Measurements from ENCODE around the gene UBASH3B.

DNA sequence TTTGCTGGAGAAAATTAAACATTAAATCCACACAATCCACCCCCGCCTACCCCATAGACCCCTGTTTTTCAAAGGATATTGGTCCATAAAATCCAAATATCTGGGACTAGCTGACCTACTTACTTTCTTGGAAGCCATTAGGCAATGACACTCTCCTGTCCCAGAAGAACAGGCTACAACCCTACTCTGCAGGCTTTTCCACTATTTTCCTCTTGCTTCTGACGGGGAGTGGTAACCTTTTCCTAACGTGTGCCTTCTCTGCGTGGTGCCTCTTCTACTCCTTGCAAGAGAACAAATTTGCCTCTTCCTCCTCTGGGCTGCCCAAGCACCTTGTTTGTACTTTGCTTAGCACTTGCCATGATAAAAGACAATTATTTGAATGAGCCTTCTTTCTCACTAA is 51.6 kb downstream of the UBASH3B start:
- TF ChIP-seq, protein P1, sequence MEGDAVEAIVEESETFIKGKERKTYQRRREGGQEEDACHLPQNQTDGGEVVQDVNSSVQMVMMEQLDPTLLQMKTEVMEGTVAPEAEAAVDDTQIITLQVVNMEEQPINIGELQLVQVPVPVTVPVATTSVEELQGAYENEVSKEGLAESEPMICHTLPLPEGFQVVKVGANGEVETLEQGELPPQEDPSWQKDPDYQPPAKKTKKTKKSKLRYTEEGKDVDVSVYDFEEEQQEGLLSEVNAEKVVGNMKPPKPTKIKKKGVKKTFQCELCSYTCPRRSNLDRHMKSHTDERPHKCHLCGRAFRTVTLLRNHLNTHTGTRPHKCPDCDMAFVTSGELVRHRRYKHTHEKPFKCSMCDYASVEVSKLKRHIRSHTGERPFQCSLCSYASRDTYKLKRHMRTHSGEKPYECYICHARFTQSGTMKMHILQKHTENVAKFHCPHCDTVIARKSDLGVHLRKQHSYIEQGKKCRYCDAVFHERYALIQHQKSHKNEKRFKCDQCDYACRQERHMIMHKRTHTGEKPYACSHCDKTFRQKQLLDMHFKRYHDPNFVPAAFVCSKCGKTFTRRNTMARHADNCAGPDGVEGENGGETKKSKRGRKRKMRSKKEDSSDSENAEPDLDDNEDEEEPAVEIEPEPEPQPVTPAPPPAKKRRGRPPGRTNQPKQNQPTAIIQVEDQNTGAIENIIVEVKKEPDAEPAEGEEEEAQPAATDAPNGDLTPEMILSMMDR (conservative IDR thresholded peaks at IDR 0.05) = no peak
- TF ChIP-seq EZH2 (IDR thresholded peaks at IDR 0.05; ENCODE audit: low read depth) = no peak

All from PC-9 (cell line).